HepG2 (cell line): ENCODE results near the gene ZC3H18. TPM values are rescaled to one million over a fixed set of nuclear protein-coding genes. Genes with fewer than 3 reads are reported as not detected.

Experiments
- ARID2 ChIP-seq: sonication (generic); formaldehyde crosslinking; IDR thresholded peaks from 2 replicates; pipeline ENCODE4 v1.8.1; 2022; ENCODE audit warnings: mild to moderate bottlenecking, missing genetic modification reagents, borderline replicate concordance
- CBX5 ChIP-seq: sonication (generic); formaldehyde crosslinking; IDR thresholded peaks from 2 replicates; pipeline ENCODE4 v1.4.0; 2020; ENCODE audit warnings: missing genetic modification reagents, borderline replicate concordance
- E2F2 ChIP-seq: sonication (generic); formaldehyde crosslinking; IDR thresholded peaks from 2 replicates; pipeline ENCODE4 v1.4.0; 2020; ENCODE audit warnings: missing genetic modification reagents, borderline replicate concordance
- HBP1 ChIP-seq: IDR thresholded peaks from 2 replicates; pipeline ENCODE4 v1.6.1; 2016; ENCODE audit warnings: low read depth, control low read depth
- KLF6 ChIP-seq: IDR thresholded peaks from 2 replicates; pipeline ENCODE4 v1.8.0; 2016; ENCODE audit warnings: missing biosample characterization, missing genetic modification reagents
- NBN ChIP-seq: fragments of 450-650 bp; conservative IDR thresholded peaks from 2 replicates; pipeline ENCODE4 v1.6.1; 2017
- RCOR2 ChIP-seq: IDR thresholded peaks from 2 replicates; pipeline ENCODE4 v1.6.1; 2016; ENCODE audit warnings: missing biosample characterization, missing genetic modification reagents
- RFX5 ChIP-seq: IDR thresholded peaks from 2 replicates; pipeline ENCODE4 v1.6.1; 2011; ENCODE audit warnings: low read depth, low read length, improper control_type of control experiment
- TRIM22 ChIP-seq: fragments of 450-650 bp; IDR thresholded peaks from 2 replicates; pipeline ENCODE4 v1.6.1; 2017
- ZBTB20 ChIP-seq: sonication (generic); formaldehyde crosslinking; IDR thresholded peaks from 2 replicates; pipeline ENCODE4 v1.8.1; 2023; ENCODE audit warnings: missing genetic modification reagents, low read depth, mild to moderate bottlenecking, borderline replicate concordance
- ZFP1 ChIP-seq: IDR thresholded peaks from 2 replicates; pipeline ENCODE4 v1.6.1; 2016
- ZNF383 ChIP-seq: sonication (generic); formaldehyde crosslinking; IDR thresholded peaks from 2 replicates; pipeline ENCODE4 v1.4.0; 2020; ENCODE audit warnings: missing genetic modification reagents, mild to moderate bottlenecking, borderline replicate concordance
- ZNF558 ChIP-seq: sonication (generic); formaldehyde crosslinking; IDR thresholded peaks from 2 replicates; pipeline ENCODE4 v1.9.0; 2022; ENCODE audit warnings: mild to moderate bottlenecking, missing genetic modification reagents, borderline replicate concordance
- ZNF777 ChIP-seq: sonication (generic); formaldehyde crosslinking; IDR thresholded peaks from 2 replicates; pipeline ENCODE4 v1.4.0; 2020; ENCODE audit warnings: missing genetic modification reagents
- ZNF780A ChIP-seq: sonication (generic); formaldehyde crosslinking; IDR thresholded peaks from 2 replicates; pipeline ENCODE4 v1.8.0; 2022; ENCODE audit warnings: mild to moderate bottlenecking, missing genetic modification reagents, moderate library complexity
- ZSCAN31 ChIP-seq: sonication (generic); formaldehyde crosslinking; IDR thresholded peaks from 2 replicates; pipeline ENCODE4 v1.5.0; 2020; ENCODE audit warnings: low read depth, mild to moderate bottlenecking, missing genetic modification reagents
- polyA plus RNA-seq, 8 experiments: library from polyadenylated mRNA; depleted of rRNA in 3 of 8; stranded (reverse) in 7 of 8; unstranded in 1 of 8; fragments of >200 nt; fragmentation: Illumina TruSeq in 4 of 8; extraction: Trizol in 4 of 8; gene quantifications; 2 replicates each; pipeline versions ENCODE4 v1.2.1 to v1.2.3, GENCODE V29; 2011 to 2016; ENCODE audit warnings: low read depth in 4 of 8, missing spikeins in 1 of 8, mixed read lengths in 1 of 8; ENCODE audit not compliant: insufficient read depth in 1 of 8
- total RNA-seq, 5 experiments: library from RNA; depleted of rRNA; stranded (reverse); fragments of >200 nt; fragmentation: Illumina TruSeq; extraction: Trizol; gene quantifications; 2 replicates each; pipeline ENCODE4 v1.2.3, GENCODE V29; 2016; ENCODE audit warnings: low read depth in 1 of 5
- TF ChIP-seq, protein P1 (sequence below): sonication (generic); formaldehyde crosslinking; IDR thresholded peaks from 2 replicates; pipeline ENCODE4 v1.4.0; 2020; ENCODE audit warnings: missing genetic modification reagents, mild to moderate bottlenecking, borderline replicate concordance
- TF ChIP-seq, protein P2 (sequence below): sonication (generic); formaldehyde crosslinking; IDR thresholded peaks from 2 replicates; pipeline ENCODE4 v1.4.0; 2020; ENCODE audit warnings: mild to moderate bottlenecking, missing genetic modification reagents
- TF ChIP-seq, protein P3 (sequence below): sonication (generic); formaldehyde crosslinking; IDR thresholded peaks from 2 replicates; pipeline ENCODE4 v1.8.0; 2022; ENCODE audit warnings: missing genetic modification reagents, mild to moderate bottlenecking, moderate library complexity, borderline replicate concordance
- TF ChIP-seq, protein P4 (sequence below): sonication (generic); formaldehyde crosslinking; IDR thresholded peaks from 2 replicates; pipeline ENCODE4 v1.8.1; 2022; ENCODE audit warnings: mild to moderate bottlenecking, missing genetic modification reagents

The ZC3H18 gene
- total and polyA plus RNA-seq, 2 of the 13 experiments (the other 11 are each of a cell fraction or from before 2014, with no cell fraction given), result 11.2 to 27.4 TPM

DNA sequence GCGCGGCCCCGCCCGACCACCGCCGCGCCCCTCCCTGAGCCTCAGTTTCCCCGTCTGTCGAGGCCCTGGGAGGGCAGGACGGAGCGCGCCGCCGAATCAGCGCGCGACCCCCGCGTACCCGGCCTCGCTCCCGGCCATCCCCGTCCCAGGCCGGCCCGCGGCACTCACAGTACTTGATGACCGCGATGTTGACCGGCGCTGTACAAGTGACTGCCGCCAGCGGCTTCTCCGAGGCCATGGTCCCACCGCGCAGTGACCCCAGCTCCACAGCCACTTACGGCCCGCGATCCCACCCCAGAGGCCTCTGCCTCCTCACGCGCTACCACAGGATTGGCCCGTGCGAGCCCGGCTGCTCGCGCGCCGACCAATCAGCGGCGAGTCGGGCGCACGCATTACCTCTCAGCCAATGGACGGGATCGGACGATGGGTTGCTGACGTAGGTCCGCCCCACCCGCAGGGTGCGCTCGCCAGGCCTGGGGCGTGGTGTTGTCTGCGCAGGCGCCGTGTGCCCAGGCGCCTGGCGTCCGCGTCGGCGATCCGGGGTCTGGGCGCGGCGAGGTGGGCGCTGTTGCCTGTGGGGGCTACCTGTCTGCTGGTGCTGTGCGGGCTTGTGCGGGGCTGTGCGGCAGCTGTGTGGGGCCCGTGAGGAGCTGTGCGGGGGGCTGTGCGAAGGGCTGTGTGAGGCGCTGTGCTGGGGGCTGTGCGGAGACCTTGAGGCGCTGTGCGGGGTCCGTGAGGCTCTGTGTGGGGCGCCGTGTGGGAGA lies 92.8 kb downstream of the ZC3H18 start, which contains the start of gene MVD (continued):
- peak; percentile 94 for TF ChIP-seq E2F2
- peak; percentile 70; the same call in 1 of the 2 replicates for TF ChIP-seq ARID2 (CRISPR knock-in tag)
- no peak for TF ChIP-seq NBN
- TF ChIP-seq RFX5, result peak; percentile 90
- TF ChIP-seq, protein P1, sequence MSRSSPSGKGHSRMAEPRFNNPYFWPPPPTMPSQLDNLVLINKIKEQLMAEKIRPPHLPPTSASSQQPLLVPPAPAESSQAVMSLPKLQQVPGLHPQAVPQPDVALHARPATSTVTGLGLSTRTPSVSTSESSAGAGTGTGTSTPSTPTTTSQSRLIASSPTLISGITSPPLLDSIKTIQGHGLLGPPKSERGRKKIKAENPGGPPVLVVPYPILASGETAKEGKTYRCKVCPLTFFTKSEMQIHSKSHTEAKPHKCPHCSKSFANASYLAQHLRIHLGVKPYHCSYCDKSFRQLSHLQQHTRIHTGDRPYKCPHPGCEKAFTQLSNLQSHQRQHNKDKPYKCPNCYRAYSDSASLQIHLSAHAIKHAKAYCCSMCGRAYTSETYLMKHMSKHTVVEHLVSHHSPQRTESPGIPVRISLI (CRISPR knock-in tag), result peak; percentile 78
- TF ChIP-seq, protein P2, sequence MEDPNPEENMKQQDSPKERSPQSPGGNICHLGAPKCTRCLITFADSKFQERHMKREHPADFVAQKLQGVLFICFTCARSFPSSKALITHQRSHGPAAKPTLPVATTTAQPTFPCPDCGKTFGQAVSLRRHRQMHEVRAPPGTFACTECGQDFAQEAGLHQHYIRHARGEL (CRISPR knock-in tag), result peak; percentile 74; the same call in 1 of the 2 replicates
- no peak for TF ChIP-seq ZFP1 (CRISPR knock-in tag)
- peak; percentile 66; the same call in 1 of the 2 replicates for TF ChIP-seq ZNF777 (CRISPR knock-in tag)
- peak; percentile 63; the same call in 1 of the 2 replicates for TF ChIP-seq ZNF558 (CRISPR knock-in tag)
- no peak for TF ChIP-seq HBP1 (CRISPR knock-in tag)
- TF ChIP-seq, protein P3, sequence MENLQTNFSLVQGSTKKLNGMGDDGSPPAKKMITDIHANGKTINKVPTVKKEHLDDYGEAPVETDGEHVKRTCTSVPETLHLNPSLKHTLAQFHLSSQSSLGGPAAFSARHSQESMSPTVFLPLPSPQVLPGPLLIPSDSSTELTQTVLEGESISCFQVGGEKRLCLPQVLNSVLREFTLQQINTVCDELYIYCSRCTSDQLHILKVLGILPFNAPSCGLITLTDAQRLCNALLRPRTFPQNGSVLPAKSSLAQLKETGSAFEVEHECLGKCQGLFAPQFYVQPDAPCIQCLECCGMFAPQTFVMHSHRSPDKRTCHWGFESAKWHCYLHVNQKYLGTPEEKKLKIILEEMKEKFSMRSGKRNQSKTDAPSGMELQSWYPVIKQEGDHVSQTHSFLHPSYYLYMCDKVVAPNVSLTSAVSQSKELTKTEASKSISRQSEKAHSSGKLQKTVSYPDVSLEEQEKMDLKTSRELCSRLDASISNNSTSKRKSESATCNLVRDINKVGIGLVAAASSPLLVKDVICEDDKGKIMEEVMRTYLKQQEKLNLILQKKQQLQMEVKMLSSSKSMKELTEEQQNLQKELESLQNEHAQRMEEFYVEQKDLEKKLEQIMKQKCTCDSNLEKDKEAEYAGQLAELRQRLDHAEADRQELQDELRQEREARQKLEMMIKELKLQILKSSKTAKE, result peak; percentile 47; the same call in 1 of the 2 replicates
- no peak for TF ChIP-seq RCOR2
- no peak; the same call in 1 of the 2 replicates for TF ChIP-seq ZNF780A
- peak; percentile 97; the same call in 1 of the 2 replicates for TF ChIP-seq ZSCAN31
- no peak; the same call in 1 of the 2 replicates for TF ChIP-seq CBX5
- no peak for TF ChIP-seq TRIM22
- TF ChIP-seq, protein P4, sequence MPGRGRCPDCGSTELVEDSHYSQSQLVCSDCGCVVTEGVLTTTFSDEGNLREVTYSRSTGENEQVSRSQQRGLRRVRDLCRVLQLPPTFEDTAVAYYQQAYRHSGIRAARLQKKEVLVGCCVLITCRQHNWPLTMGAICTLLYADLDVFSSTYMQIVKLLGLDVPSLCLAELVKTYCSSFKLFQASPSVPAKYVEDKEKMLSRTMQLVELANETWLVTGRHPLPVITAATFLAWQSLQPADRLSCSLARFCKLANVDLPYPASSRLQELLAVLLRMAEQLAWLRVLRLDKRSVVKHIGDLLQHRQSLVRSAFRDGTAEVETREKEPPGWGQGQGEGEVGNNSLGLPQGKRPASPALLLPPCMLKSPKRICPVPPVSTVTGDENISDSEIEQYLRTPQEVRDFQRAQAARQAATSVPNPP (CRISPR knock-in tag), result 0 out of 2 replicates have a peak, but pooled peaks have one; percentile 26
- 0 out of 2 replicates have a peak, but pooled peaks have one; percentile 46 for TF ChIP-seq ZNF383 (CRISPR knock-in tag)
- no peak for TF ChIP-seq ZBTB20 (CRISPR knock-in tag)
- peak; percentile 87; the same call in 1 of the 2 replicates for TF ChIP-seq KLF6 (CRISPR knock-in tag)
